HG02981 (cell line): ENCODE data around the gene DLG4.
"Not testable (repeated sequence)": the region's sequence is repeated elsewhere in the genome, so short reads cannot be mapped to it uniquely, and the experiment has no call there.

Experiments
- ATAC-seq: cut with Tn5 transposase; IDR thresholded peaks from one replicate; pipeline ENCODE4 v1.9.1; 2021; ENCODE audit warnings: mild to moderate bottlenecking, moderate library complexity; ENCODE audit not compliant: unreplicated experiment

The DLG4 gene

DNA sequence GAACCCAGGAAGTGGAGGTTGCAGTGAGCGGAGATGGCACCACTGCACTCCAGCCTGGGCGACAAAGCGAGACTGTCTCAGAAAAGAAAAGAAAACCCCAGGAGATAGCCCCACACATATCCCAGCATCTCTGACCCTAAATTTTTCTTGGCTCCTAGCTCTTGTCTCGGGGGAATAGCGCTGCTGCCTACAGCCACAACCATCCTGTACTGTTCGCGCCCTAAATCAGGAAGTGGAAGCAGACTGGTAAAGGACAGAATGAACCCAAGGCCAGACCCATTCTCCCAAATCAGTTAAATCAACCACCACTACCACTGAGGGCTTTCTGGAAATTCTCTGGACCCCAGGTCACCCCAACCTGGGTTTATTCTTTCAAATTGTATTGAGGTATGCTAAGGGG is 30.2 kb upstream of the DLG4 start:
- ATAC-seq = no peak

GRCh38 chr17:7249214-7249613 is 29.6 kb upstream of the DLG4 start:
- no peak for ATAC-seq

DNA sequence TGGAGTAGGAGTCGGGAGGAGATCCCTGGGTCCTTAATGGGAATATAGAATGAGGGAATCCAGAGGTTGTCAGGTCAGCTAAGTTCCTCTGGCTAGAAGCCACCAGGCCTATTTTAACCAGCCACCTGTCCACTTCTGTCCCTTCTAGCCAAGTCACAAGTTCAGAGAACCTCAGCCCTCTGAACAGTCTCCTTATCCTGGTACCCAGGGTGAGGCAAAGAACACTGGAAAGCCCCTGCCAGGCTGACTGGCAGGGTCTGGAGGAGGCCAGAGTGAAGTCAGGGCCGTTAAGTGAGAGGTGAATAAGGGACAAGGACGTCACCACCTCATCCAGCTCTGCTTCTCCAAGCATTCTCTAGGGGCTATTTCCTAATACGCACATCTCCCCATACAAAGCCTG is 29.2 kb upstream of the DLG4 start:
- no peak for ATAC-seq

GRCh38 chr17:7246779-7247178 is 27.1 kb upstream of the DLG4 start:
- ATAC-seq = no peak

GRCh38 chr17:7243838-7244237 is 24.2 kb upstream of the DLG4 start:
- not testable (repeated sequence) for ATAC-seq

DNA sequence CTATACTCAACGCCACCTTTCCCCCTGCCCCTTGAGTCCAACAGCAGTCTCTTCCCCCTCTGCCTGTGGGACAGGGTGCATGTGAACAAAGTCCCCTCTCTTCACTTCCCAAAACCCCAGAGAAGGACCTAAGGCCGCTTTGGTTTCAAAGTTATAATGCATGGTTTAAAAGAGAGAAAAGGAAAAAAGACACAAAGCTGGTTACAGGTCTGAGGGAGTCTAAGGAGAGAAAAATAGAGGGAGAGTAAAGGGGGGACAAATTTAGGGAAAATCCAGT is 23.8 kb upstream of the DLG4 start:
- no peak for ATAC-seq

- peak; percentile 33 for ATAC-seq
Measured at GRCh38 chr17:7242717-7243452, 23.2 kb upstream of the DLG4 start.

DNA sequence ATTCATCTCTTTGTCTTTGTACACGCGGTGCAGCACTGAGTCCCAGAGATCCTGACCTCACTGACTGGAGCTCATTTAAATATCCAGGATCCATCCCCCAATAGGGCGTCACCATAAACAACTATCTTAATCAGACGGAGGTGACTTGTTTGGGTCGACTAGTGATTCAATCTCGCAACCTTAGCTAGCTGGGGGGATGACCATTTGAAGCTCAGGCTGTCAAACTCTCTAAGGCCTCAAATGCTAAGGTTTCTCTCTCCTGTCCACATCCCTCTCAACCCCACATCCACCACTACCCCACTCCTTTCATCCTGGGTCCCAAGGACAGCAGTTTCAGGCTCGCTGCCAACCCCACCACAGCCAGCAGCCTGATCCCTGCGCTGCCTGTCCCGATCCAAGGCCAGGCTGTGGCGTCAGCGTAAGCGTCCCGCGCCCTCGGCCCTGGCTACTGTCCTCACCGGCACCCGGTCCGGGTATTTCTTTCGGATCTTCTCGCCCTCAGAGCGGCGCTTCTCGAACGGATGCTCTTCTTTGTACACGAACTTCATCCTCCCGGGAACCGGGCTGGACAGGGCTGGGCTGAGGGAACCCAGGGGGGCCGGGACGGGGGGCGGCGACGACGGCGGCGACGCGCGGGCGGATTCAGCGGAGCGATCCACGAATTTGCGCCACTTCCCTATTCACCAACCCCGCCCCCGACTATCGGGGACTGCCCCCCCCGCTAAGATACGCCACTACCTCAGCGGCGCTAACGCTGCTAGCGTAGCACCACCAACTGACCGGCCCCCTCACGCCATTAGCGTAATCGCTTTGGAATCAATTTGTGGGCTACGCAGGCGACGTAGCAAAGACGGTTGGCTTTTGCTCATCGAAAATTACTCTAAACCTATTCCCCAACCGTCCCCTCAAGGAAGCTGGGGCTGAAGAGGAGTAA is 22.4 kb upstream of the DLG4 start, which contains the start of gene GABARAP:
Gene GABARAP, minus strand, starts transcription at position 667 of the 934 bp plus-strand sequence. Its CDS starts 119 bp downstream, at position 548.
- ATAC-seq = peak; percentile 34

- no peak for ATAC-seq
Measured at GRCh38 chr17:7241090-7241733, 21.6 kb upstream of the DLG4 start.

- no peak for ATAC-seq
Measured at GRCh38 chr17:7240375-7240774, 20.7 kb upstream of the DLG4 start.

DNA sequence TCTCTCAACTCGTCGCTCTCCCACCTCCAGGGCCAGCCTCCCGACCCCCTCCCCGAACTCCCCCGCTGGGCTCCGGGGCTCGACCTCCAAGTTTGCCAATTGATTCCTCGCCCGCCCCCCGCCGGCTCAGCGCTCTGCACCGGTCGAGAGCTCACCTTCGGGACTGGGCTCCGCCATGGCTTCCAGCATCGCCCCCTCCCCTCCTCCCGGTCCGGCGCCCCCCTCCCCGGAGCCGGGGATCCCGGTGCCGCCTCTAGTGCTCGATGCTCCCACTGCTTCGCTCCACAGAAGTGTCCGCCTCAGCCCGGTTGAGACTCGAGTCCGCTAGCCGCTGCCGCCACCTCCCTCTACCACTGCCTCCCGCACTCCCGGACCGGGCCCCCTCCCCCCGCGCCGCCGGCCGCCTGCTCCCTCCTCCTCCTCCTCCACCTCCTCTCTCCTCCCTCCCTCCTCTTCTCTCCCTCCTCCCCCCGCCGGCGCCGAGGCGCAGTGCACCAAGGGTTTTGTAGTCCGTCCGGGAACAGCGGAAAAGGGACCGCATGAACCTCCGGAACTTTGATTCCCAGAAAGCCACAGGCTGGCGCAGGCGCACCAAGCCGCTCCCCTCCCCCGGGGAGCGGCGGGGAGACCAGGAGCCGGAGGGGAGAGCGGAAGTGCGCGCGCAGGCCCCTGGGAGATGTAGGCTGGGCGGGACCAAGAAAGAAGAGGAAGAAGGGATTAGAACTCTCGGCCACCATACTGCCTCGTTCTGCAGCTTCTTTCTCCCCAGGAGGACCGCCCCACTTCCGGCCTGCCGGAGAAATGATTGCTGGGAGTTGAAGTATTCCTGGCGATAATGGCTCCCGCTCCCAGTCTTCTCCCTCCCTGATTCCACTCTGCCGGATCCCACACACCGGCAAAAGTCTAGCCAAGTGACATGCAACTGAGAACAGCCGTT is 19.7 kb upstream of the DLG4 start, which contains the start of gene PHF23:
Gene PHF23, minus strand, starts transcription at position 367 of the 937 bp plus-strand sequence. Its CDS starts 178 bp downstream, at position 189.
- ATAC-seq = peak; percentile 47

- ATAC-seq = no peak
Measured at GRCh38 chr17:7238420-7239090, 18.9 kb upstream of the DLG4 start.

- ATAC-seq = no peak
Measured at GRCh38 chr17:7237761-7238419, 18.3 kb upstream of the DLG4 start.

GRCh38 chr17:7237266-7237760 is 17.7 kb upstream of the DLG4 start:
- no peak for ATAC-seq

DNA sequence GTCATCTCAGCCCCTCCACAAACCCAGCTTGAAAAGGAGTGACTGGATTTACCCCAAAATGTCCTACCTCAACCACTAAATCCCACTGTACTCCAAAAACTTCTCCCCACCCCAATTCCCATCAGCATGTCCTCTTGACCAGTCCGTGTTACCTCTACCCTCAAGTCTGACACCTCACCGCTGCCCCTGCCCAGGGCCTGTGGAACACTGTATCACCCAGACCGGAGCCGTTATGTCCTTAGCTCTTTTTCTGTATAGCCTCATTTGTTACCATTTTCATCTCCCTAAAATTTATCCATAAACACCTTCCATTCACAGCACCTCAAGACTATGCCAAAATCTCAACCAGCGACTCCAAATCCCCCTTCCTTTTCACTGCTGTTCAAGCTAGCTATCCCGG is 17.2 kb upstream of the DLG4 start:
- ATAC-seq = no peak

DNA sequence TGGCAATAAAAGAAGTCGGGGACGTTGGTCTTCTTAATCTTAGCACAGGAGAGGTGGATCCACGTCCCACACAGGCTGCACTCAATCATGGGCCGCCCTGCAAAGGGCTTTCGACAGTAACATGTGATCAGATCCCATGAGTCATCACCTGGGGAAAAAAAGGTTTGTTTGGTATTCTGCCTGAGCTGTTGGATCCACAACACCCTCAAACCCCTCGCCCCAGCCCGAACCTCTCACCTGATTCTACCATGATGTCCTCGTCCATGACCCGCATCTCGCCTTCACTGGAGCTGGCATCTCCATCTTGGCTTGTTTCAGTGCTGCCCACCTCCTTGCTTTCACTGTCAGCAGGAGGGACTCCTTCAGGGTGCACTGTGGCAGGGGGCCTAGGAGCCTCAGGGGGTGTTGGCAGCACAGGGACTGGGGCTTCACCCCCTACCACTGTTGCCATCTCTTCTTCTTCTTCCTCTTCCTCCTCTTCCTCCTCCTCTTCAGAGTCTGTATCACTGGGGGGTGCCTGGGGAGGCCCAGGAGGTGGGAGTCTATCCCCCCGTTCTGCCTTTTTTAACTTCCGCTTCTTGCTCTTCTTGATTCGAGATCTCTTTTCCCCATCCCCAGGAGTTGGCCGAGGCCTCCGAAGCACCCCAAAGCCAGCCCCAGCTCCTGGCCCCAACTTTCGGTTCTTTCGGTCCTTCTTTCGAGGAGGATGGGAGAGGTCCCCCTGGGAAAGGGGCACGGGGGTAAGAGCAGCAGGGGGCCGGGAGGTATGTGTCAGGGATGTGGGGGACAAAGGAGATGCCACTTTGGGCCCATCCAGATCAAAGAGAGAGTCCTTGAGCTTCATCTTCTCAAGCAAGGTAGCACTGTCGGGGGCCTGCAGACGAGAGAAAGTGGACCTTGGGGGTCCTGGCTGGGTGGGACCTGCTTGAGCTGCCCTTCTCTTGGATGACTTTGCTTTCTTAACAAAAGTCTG is 16.3 kb upstream of the DLG4 start:
- no peak for ATAC-seq

DNA sequence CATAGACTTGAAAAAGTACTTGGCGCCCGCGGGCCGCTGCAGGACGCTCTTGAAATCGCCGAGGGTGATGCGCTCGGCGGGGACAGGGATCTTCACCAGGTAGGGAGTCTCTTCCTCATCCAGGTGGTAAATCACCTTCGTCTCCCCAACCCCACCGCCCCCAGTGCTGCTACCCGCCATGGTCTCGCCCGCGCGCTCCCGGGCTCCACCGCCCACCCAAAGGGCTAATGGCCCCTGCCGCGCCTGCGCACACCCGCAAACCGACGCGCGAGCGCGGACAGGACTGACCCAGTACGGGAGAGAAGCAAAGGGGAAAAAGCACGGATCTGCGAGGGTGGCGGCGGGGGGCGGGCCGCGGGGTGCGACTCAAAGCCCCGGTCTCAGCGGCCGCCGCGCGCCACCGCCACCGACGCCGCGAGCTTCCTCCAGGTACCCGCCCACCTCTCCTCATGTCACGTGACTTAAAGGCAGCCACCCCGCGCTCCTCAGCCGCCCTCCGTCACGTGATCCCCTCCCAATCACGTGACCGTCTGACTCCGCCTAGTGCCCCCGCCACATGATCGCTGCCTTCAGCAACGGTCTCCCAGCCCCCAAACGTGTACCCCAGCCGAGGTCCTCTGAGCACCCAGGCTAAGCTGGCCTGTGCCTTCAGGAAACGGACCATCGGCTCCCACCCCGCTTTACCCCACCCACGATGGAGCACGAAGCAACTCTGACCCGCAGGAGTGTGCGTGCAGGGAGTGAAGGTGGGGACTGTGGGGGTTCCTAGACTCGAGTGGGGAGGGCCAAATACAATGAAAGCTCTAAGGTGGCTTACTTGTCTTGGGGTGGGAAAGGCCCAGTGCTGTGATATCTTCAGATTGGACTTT is 14.7 kb upstream of the DLG4 start, which contains the start of gene DVL2:
Gene DVL2, minus strand, starts transcription at position 435 of the 869 bp plus-strand sequence. Its CDS starts 255 bp downstream, at position 180.
- ATAC-seq = peak; percentile 43
